Thymus (tissue), 14 donors: ENCODE data around the gene SLC30A7. TPM values are rescaled to one million over a fixed set of nuclear protein-coding genes. Genes with fewer than 3 reads are reported as not detected.
"Not testable (repeated sequence)": the region's sequence is repeated elsewhere in the genome, so short reads cannot be mapped to it uniquely, and the experiment has no call there.

Experiments
- DNase-seq, 9 donors: peaks; one replicate each; pipeline ENCODE4 v3.0.0-alpha.2; 2013; ENCODE audit warnings: low spot score in 9 of 9, low read depth in 6 of 9, missing footprints in 1 of 9
- H3K27ac ChIP-seq, 2 donors: one replicate each; pipeline ENCODE4 v1.5.1; 2013; ENCODE audit warnings: control low read depth in 1 of 2, low read depth in 1 of 2, low read length in 1 of 2, mild to moderate bottlenecking in 1 of 2, moderate library complexity in 1 of 2
- H3K27me3 ChIP-seq, 2 donors: one replicate each; pipeline ENCODE4 v1.5.1; 2013; ENCODE audit warnings: low read length in 1 of 2; ENCODE audit not compliant: control insufficient read depth in 2 of 2, insufficient read depth in 1 of 2
- H3K36me3 ChIP-seq, 2 donors: one replicate each; pipeline ENCODE4 v1.5.1; 2013; ENCODE audit warnings: low read length in 1 of 2, mild to moderate bottlenecking in 1 of 2, moderate library complexity in 1 of 2; ENCODE audit not compliant: control insufficient read depth in 2 of 2, insufficient read depth in 2 of 2
- H3K4me1 ChIP-seq, 2 donors: one replicate each; pipeline ENCODE4 v1.5.1; 2013; ENCODE audit warnings: low read length in 2 of 2; ENCODE audit not compliant: control insufficient read depth in 2 of 2, insufficient read depth in 2 of 2
- H3K4me3 ChIP-seq, 2 donors: one replicate each; pipeline ENCODE4 v1.5.1; 2013; ENCODE audit warnings: low read length in 2 of 2, control low read depth in 1 of 2, mild to moderate bottlenecking in 1 of 2
- H3K9me3 ChIP-seq, 2 donors: one replicate each; pipeline ENCODE4 v1.5.1; 2013; ENCODE audit warnings: low read length in 1 of 2, mild to moderate bottlenecking in 1 of 2; ENCODE audit not compliant: control insufficient read depth in 2 of 2, insufficient read depth in 1 of 2
- WGBS: extraction: QIAGEN DNeasy Blood & Tissue Kit; methylation state at CpG from one replicate; pipeline ENCODE4 v1.1.7; 2013; 5-methylcytosine and 5-hydroxymethylcytosine counted together
- long read RNA-seq, 10 donors: transcript quantifications; one replicate each; lab custom pipeline, GENCODE V29; 2026
- polyA plus RNA-seq: library from polyadenylated mRNA; stranded (reverse); fragments of 200-250 nt; gene quantifications from one replicate; pipeline ENCODE4 v1.2.3, GENCODE V29; 2013
- total RNA-seq: library from RNA; stranded (reverse); fragments of 120-200 nt; gene quantifications from one replicate; pipeline ENCODE4 v1.2.4, GENCODE V29; 2013
- donor health status: healthy.

SLC30A7 gene, protein sequence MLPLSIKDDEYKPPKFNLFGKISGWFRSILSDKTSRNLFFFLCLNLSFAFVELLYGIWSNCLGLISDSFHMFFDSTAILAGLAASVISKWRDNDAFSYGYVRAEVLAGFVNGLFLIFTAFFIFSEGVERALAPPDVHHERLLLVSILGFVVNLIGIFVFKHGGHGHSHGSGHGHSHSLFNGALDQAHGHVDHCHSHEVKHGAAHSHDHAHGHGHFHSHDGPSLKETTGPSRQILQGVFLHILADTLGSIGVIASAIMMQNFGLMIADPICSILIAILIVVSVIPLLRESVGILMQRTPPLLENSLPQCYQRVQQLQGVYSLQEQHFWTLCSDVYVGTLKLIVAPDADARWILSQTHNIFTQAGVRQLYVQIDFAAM
- total RNA-seq (19.4 TPM), polyA plus RNA-seq (9.8 TPM)
- long read RNA-seq, donor 1, result 0 reads
- long read RNA-seq, donor 2, full-length matches to known transcripts, result 10 of 71 reads
- long read RNA-seq, donor 2, partial matches to known transcripts, result 21 of 71 reads
- long read RNA-seq, donor 2, other reads (novel, unspliced or antisense), result 40 of 71 reads
- long read RNA-seq, donor 3, full-length matches to known transcripts, result 3 of 3 reads
- long read RNA-seq, donor 3, partial matches to known transcripts, result 0 of 3 reads
- long read RNA-seq, donor 3, other reads (novel, unspliced or antisense), result 0 of 3 reads
- long read RNA-seq, donor 4, full-length matches to known transcripts, result 2 of 32 reads
- long read RNA-seq, donor 4, partial matches to known transcripts, result 13 of 32 reads
- long read RNA-seq, donor 4, other reads (novel, unspliced or antisense), result 17 of 32 reads
- long read RNA-seq, donor 5, partial matches to known transcripts, result 0 of 3 reads
- long read RNA-seq, donor 5, other reads (novel, unspliced or antisense), result 0 of 3 reads
- long read RNA-seq, donor 6, full-length matches to known transcripts, result 1 of 1 reads
- long read RNA-seq, donor 6, partial matches to known transcripts, result 0 of 1 reads
- long read RNA-seq, donor 6, other reads (novel, unspliced or antisense), result 0 of 1 reads
- long read RNA-seq, donor 7, full-length matches to known transcripts, result 3 of 9 reads
- long read RNA-seq, donor 7, partial matches to known transcripts, result 6 of 9 reads
- long read RNA-seq, donor 7, other reads (novel, unspliced or antisense), result 0 of 9 reads
- long read RNA-seq, donor 8, partial matches to known transcripts, result 0 of 1 reads
- long read RNA-seq, donor 8, other reads (novel, unspliced or antisense), result 0 of 1 reads
- long read RNA-seq, donor 9, full-length matches to known transcripts, result 3 of 24 reads
- long read RNA-seq, donor 9, partial matches to known transcripts, result 21 of 24 reads
- long read RNA-seq, donor 9, other reads (novel, unspliced or antisense), result 0 of 24 reads
- long read RNA-seq, donor 10, full-length matches to known transcripts, result 2 of 2 reads
- long read RNA-seq, donor 10, partial matches to known transcripts, result 0 of 2 reads
- long read RNA-seq, donor 10, other reads (novel, unspliced or antisense), result 0 of 2 reads

GRCh38 chr1:100895540-100896480, at the start of gene SLC30A7:
Gene SLC30A7, plus strand, starts transcription at chr1:100896090. Its CDS starts 173 bp downstream, at chr1:100896263.
- Histone ChIP-seq H3K36me3 (peaks cover 0 to 16% of the 10 kb centered on the region in 2 donors), H3K9me3 (no peaks in the 10 kb centered on the region), H3K4me3 (peak within 1 kb of the TSS; percentile 74 to 97), H3K4me1 (peaks cover 2 to 10% of the 10 kb centered on the region in 2 donors), H3K27ac (peak within 1 kb of the TSS; percentile 89 to 90), H3K27me3 (no peaks in the 10 kb centered on the region)
- peak; percentile 57 to 94 (median 83) for DNase-seq
- WGBS, result under 1% methylated on average over 62 of the region's 62 CpGs

DNA sequence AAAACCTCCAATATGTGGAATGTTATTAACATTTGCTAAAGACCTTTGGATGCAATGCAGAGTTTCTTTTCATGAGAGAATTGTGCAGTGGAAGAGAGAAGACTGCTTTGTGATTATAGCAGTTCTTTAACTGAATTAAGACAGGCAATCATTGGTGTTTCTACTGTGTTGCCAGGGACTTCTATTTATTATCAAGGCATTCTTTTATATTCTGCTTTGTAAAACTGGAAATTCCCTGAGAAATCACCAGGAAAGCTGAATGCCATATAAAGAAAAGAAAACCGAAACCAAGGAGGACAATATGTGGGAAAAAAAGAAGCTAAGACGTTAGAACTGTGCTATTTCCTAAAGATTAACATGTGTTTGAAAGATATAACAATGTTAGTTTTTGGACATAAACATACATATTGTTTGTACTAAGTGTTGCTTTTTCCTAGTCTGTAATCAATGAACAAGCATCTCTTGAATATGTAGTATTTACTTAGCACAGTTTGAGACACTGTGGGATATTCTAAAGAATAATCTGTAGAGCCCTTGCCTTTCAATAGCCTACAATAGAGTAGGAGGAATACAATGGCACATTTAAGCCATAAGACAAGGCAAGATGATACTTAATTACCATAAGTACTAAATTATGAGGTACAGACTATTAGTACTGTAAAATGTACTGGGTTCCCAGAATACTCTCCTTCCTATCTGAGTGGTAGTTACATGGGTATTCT, 48.4 kb upstream of the SLC30A7 start:
- H3K27ac ChIP-seq, result peak overlapping the region in 1 of 2 donors; percentile 32
- 42% methylated on average over 2 of the region's 2 CpGs for WGBS
- no peaks in the 10 kb centered on the region for H3K36me3 ChIP-seq
- no peak overlapping the region for H3K4me3 ChIP-seq
- H3K9me3 ChIP-seq, result no peaks in the 10 kb centered on the region
- H3K4me1 ChIP-seq, result no peaks in the 10 kb centered on the region
- no peaks in the 10 kb centered on the region for H3K27me3 ChIP-seq
- DNase-seq, result no peak

DNA sequence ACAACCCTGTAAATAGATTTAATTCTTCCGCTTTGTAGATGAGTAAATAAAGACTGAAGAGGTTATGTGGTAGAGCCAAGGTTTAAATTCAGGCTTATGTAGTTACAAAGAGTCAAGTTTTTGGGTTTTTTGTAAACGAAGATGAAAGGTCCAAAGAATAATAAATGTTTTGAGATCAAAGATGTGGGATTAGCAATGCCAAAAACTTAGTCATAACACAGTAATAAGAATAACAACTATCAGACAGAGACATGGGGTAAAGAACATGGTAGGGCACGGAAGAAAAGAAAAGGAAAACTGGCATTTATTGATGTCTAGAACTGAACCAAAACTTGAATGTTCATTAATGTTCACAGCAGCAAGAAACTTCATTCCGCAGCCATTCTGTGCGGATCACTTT, 44.2 kb upstream of the SLC30A7 start:
- Histone ChIP-seq H3K4me1 (no peaks in the 10 kb centered on the region), H3K9me3 (no peaks in the 10 kb centered on the region), H3K27ac (no peak overlapping the region), H3K36me3 (no peaks in the 10 kb centered on the region), H3K4me3 (no peak overlapping the region), H3K27me3 (no peaks in the 10 kb centered on the region)
- 96% methylated on average over 5 of the region's 5 CpGs for WGBS
- no peak for DNase-seq

DNA sequence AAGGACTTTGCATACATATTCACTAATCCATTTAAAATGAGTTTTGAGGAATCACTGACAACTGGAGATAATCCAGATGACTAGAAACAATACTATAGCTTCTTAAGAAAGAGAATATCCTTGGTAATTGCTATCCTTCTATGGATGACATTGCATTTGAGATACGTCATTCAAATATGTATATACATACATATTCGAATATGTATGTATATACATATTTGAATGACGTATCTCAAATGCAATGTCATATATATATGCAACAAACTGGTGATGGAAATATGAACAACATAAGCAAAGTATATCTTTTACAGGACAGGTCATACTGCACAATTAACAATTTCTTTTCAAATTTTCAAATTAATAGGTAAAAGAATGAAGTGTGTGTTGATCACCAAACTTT, 42.9 kb upstream of the SLC30A7 start:
- Histone ChIP-seq H3K27me3 (no peaks in the 10 kb centered on the region), H3K4me3 (no peak overlapping the region), H3K9me3 (no peaks in the 10 kb centered on the region), H3K4me1 (no peaks in the 10 kb centered on the region), H3K27ac (no peak overlapping the region), H3K36me3 (no peaks in the 10 kb centered on the region)
- no peak for DNase-seq
- 99% methylated on average over 3 of the region's 3 CpGs for WGBS

- not testable (repeated sequence) for H3K27me3 ChIP-seq, H3K4me3 ChIP-seq, H3K36me3 ChIP-seq, H3K4me1 ChIP-seq, H3K9me3 ChIP-seq, DNase-seq, H3K27ac ChIP-seq
Measured at GRCh38 chr1:100855116-100855515, 40.8 kb upstream of the SLC30A7 start.

GRCh38 chr1:100860397-100860991, 35.4 kb upstream of the SLC30A7 start:
- DNase-seq, result peak in 1 of 9 donors; percentile 5

GRCh38 chr1:100861379-100861778, 34.5 kb upstream of the SLC30A7 start:
- H3K36me3 ChIP-seq, result no peaks in the 10 kb centered on the region

More at GRCh38 chr1:100860397-100860991, 35.4 kb upstream of the SLC30A7 start:
- Histone ChIP-seq H3K36me3 (no peaks in the 10 kb centered on the region), H3K9me3 (no peaks in the 10 kb centered on the region), H3K27ac (no peak overlapping the region), H3K4me3 (no peak overlapping the region), H3K27me3 (no peaks in the 10 kb centered on the region), H3K4me1 (no peaks in the 10 kb centered on the region)
- WGBS, result 93% methylated on average over 3 of the region's 3 CpGs

More at GRCh38 chr1:100861379-100861778, 34.5 kb upstream of the SLC30A7 start:
- Histone ChIP-seq H3K4me3 (no peak overlapping the region), H3K9me3 (no peaks in the 10 kb centered on the region), H3K27ac (no peak overlapping the region), H3K27me3 (no peaks in the 10 kb centered on the region), H3K4me1 (no peaks in the 10 kb centered on the region)
- no peak for DNase-seq
- WGBS, result 97% methylated on average over 1 of the region's 1 CpG
